Measurements from ENCODE around the gene GLTPD2.

GLTPD2 gene

GRCh38 chr17:4771519-4772234 lies 17.1 kb upstream of the GLTPD2 start, which contains the start of gene TM4SF5:
TSS of gene TM4SF5 (plus strand) at chr17:4771886. CDS start at chr17:4771923, 37 bp downstream.
- peak; percentile 37 for ATAC-seq
- no peak for TF ChIP-seq ZNF8 (CRISPR knock-in tag; IDR thresholded peaks at IDR 0.05)
- no peak for TF ChIP-seq ZNF565 (CRISPR knock-in tag; conservative IDR thresholded peaks at IDR 0.05; ENCODE audit: low read depth)
- no peak for TF ChIP-seq ZFP3 (CRISPR knock-in tag; IDR thresholded peaks at IDR 0.05)
- TF ChIP-seq TOX (CRISPR knock-in tag; IDR thresholded peaks at IDR 0.05; ENCODE audit: borderline replicate concordance) = no peak
- TF ChIP-seq PATZ1 (CRISPR knock-in tag; IDR thresholded peaks at IDR 0.05; ENCODE audit: borderline replicate concordance) = no peak
- no peak for TF ChIP-seq TSHZ2 (CRISPR knock-in tag; IDR thresholded peaks at IDR 0.05)
- TF ChIP-seq TCF4 (CRISPR knock-in tag; IDR thresholded peaks at IDR 0.05; ENCODE audit: borderline replicate concordance) = no peak
- no peak for TF ChIP-seq ESRRG (CRISPR knock-in tag; IDR thresholded peaks at IDR 0.05)
- TF ChIP-seq CSDC2 (CRISPR knock-in tag; IDR thresholded peaks at IDR 0.05) = no peak
- no peak for TF ChIP-seq CREB5 (CRISPR knock-in tag; IDR thresholded peaks at IDR 0.05; ENCODE audit: low read depth)
- no peak for TF ChIP-seq PPARA (CRISPR knock-in tag; IDR thresholded peaks at IDR 0.05; ENCODE audit: borderline replicate concordance)
- no peak for TF ChIP-seq BACH2 (CRISPR knock-in tag; IDR thresholded peaks at IDR 0.05; ENCODE audit: borderline replicate concordance)

GRCh38 chr17:4772235-4772613 lies 16.5 kb upstream of the GLTPD2 start:
- TF ChIP-seq OSR1 (CRISPR knock-in tag; IDR thresholded peaks at IDR 0.05) (no peak), ZNF565 (CRISPR knock-in tag; conservative IDR thresholded peaks at IDR 0.05; ENCODE audit: low read depth) (no peak), GLIS3 (CRISPR knock-in tag; IDR thresholded peaks at IDR 0.05) (no peak), POU6F1 (CRISPR knock-in tag; IDR thresholded peaks at IDR 0.05; ENCODE audit: borderline replicate concordance, low read depth) (no peak), ZFP30 (CRISPR knock-in tag; IDR thresholded peaks at IDR 0.05) (no peak), PATZ1 (CRISPR knock-in tag; IDR thresholded peaks at IDR 0.05; ENCODE audit: borderline replicate concordance) (no peak), ZNF70 (CRISPR knock-in tag; IDR thresholded peaks at IDR 0.05) (no peak), CREB5 (CRISPR knock-in tag; IDR thresholded peaks at IDR 0.05; ENCODE audit: low read depth) (no peak), ZNF8 (CRISPR knock-in tag; IDR thresholded peaks at IDR 0.05) (no peak), CSDC2 (CRISPR knock-in tag; IDR thresholded peaks at IDR 0.05) (no peak), CSRNP3 (CRISPR knock-in tag; IDR thresholded peaks at IDR 0.05) (no peak), ARNTL (CRISPR knock-in tag; IDR thresholded peaks at IDR 0.05; ENCODE audit: borderline replicate concordance, low read depth) (no peak), ZC3H10 (CRISPR knock-in tag; IDR thresholded peaks at IDR 0.05) (no peak), BACH2 (CRISPR knock-in tag; IDR thresholded peaks at IDR 0.05; ENCODE audit: borderline replicate concordance) (no peak), TOX (CRISPR knock-in tag; IDR thresholded peaks at IDR 0.05; ENCODE audit: borderline replicate concordance) (no peak)
- no peak; the same call in 1 of the 3 replicates for ATAC-seq
